ENCODE measurements around the gene TRIM37. TPM values are rescaled to one million over a fixed set of nuclear protein-coding genes. Genes with fewer than 3 reads are reported as not detected.

TRIM37 gene
- total RNA-seq, 1 experiment from 2014 or later, result 34.1 TPM

DNA sequence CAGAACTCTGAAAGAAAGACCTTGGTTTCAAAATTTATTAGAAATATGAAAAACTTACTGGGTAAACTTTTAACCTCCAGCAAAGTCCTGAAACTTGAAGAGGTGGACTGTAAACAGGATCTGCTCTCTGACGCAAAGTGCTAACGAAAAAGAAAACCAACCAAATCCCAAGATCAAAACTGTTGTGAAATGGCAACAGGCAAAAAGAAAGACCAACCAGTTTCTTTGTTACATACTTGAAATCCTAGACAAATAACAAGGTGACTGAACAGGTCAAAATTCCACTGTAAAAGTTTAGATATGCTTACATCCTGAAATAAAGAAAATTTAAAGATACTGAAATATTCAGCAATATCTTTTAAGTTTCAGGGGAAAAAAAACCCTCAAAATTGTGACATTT is 44.2 kb downstream of the TRIM37 start:
- DNase-seq (ENCODE audit: low spot score), result no peak
- in situ Hi-C loops (cut with HindIII; ENCODE audit: low sequenced_read_pairs), result no loop called here

DNA sequence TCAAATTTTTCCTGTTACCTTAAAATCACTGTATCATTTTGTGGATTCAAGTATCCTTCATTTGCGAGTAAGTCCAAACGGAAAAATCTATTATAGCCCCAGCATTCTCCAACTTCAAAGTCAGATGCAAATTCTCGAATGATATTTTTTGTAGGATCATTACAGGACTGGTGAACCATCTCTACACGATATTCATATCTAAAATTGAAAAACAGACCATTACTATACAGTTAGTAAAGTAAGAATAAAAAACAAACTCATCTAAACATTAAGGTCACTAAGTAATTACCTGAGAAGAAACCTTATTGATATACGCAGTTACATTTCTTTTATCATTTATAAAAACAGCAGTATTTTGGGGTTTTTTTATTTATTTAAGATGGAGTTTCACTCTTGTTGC is 49.8 kb downstream of the TRIM37 start:
- in situ Hi-C loops (cut with HindIII; ENCODE audit: low sequenced_read_pairs), result no loop called here
- DNase-seq (ENCODE audit: low spot score), result no peak

DNA sequence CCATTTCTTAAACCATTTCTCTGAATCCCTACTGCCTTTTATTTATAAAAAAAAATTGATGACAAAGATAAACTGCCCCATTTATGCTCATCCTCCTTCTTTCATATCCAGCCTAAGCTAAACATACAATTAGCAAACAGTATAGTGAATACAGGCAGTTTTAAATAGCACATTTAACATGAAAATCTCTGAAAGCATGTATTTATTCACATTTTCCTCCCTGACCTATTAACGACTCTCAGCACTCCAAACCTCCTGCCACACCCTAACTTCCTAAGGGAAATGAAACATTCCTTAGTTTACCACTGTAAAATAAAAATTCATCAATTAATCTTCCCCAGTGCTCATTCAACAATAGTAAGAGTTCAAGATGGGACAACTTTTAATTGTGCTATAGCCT is 56.9 kb downstream of the TRIM37 start:
- in situ Hi-C loops (cut with HindIII; ENCODE audit: low sequenced_read_pairs), result no loop called here
- no peak for DNase-seq (ENCODE audit: low spot score)

DNA sequence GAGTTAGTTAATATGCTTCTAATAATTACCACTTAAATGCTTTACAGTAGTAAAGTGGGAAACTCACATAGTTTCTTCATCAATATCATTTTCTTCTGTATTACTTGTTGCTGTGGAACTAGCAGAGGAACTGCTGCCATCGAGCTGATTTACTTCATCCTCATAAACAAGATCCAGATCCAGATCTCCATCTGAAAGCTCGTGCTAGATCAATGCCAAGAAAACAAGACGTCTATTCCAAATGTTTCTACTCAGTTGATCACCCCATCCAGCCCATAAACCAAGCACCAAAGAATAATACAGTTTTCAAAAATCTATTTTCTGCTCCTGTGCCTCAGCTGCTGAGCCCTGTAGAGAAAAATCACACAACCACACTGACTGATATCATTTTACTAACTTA is 59.1 kb downstream of the TRIM37 start:
- in situ Hi-C loops (cut with HindIII; ENCODE audit: low sequenced_read_pairs), result no loop called here
- DNase-seq (ENCODE audit: low spot score), result no peak

DNA sequence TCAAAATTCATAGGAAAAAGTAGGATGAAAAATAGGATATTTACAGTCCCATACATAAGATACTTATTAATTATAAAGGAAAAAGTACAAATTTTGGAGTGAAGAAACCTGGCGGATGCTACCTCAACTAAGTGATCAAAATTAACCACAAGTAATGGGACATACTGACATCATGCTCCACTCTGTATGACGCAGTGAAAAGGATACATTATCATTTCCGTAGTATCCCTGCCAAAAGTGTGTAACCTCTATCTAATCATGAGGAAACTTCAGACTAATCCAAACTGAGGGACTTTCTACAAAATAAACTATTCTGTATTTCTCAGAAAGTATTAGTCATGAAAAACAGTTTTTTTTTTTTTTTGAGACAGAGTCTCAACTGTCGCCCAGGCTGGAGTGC is 60.5 kb downstream of the TRIM37 start:
- DNase-seq (ENCODE audit: low spot score), result no peak
- in situ Hi-C loops (cut with HindIII; ENCODE audit: low sequenced_read_pairs), result no loop called here

DNA sequence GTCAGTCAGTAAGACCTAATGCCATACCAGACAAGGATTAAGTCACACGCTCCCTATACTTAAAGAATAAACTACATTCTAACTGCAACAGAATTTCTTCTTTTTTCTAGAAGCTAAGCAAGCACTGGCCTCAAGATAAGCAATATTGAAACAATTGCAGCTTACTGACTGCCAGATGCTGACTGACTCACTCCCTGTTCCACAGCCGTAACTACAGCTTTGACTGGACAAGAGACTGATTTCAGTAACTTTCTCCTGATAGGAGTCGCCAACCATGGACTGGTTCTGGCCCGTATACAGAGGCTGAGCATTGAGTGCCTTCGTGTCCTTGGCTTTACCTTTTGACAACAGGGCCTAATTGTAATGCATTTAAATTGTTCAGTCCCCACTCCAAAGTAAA is 67.9 kb downstream of the TRIM37 start:
- no peak for DNase-seq (ENCODE audit: low spot score)
- in situ Hi-C loops (cut with HindIII; ENCODE audit: low sequenced_read_pairs), result no loop called here

DNA sequence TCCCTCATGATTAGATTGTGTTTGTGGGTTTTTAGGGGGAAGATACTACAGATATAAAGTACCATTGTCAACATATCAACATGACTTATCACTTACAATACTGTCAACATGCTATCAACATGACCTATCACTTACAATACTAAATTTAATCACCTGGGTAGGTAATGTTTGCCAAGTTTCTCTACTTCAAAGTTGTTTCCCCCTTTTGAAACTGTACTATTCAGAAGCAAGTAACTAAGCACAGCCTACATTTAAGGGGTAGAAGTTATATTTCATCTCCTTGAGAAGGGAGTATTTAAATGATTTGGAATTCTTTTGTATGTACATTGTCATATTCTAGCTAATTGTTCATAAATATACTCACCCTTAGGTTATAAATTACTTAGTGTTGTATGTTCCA is 68.7 kb downstream of the TRIM37 start:
- in situ Hi-C loops (cut with HindIII; ENCODE audit: low sequenced_read_pairs), result no loop called here
- no peak for DNase-seq (ENCODE audit: low spot score)

DNA sequence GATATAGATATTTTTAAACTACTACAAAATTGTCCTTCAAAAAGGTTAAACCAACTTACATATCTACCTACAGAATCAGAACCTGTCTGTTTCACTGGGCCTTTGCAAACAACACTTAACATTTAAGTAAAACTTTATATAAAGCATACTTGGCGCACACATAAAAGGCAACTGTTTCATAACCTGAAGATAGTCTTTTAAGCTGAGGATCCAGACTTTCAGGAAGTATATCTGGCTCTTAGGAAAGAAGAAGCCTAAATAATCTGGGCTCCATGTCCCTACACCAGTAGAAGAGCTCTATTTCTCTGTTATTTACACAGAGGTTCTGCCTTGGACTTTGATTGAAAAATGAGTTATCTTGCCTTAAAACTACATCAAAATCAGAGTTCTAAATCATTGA is 75.9 kb downstream of the TRIM37 start:
- in situ Hi-C loops (cut with HindIII; ENCODE audit: low sequenced_read_pairs), result no loop called here
- no peak for DNase-seq (ENCODE audit: low spot score)

DNA sequence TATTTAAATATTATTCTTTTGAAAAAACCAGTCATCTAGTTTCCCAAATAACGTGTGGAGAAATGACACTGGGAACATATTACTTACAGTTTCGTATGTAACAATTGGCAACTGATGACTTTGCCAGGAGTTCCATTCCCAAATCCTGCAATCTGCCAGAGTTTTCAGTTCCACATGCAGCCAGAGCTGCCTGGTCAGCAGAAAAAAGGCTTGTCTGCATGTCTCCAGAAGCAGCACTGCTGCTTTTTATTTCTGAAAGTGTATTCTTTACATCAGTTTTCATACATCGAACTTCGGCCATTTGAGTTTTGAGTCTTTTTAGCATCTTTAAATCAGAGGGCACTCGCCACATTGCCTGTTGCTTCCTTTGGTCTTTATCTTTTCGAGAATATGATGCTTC is 78.4 kb downstream of the TRIM37 start:
- DNase-seq (ENCODE audit: low spot score), result no peak
- in situ Hi-C loops (cut with HindIII; ENCODE audit: low sequenced_read_pairs), result no loop called here

DNA sequence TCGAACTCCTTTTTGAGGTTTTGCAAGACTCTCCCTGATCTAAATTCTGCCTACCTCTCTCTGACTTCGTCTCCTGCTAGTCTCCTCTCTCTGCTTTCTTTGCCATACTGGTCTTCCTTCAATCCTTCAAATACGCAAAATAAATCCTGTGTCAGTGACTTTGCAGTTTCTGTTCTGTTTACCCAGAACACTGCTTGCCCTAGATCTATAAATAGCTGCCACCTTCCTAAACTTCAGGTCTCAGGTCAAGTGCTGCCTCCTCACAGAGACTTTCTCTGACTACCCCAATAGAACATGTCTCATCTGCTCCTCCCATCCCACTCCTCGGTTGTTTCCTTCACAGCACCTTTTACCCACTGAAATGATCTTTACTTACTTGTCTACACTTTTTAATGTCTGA is 78.9 kb downstream of the TRIM37 start:
- no peak for DNase-seq (ENCODE audit: low spot score)
- in situ Hi-C loops (cut with HindIII; ENCODE audit: low sequenced_read_pairs), result no loop called here

DNA sequence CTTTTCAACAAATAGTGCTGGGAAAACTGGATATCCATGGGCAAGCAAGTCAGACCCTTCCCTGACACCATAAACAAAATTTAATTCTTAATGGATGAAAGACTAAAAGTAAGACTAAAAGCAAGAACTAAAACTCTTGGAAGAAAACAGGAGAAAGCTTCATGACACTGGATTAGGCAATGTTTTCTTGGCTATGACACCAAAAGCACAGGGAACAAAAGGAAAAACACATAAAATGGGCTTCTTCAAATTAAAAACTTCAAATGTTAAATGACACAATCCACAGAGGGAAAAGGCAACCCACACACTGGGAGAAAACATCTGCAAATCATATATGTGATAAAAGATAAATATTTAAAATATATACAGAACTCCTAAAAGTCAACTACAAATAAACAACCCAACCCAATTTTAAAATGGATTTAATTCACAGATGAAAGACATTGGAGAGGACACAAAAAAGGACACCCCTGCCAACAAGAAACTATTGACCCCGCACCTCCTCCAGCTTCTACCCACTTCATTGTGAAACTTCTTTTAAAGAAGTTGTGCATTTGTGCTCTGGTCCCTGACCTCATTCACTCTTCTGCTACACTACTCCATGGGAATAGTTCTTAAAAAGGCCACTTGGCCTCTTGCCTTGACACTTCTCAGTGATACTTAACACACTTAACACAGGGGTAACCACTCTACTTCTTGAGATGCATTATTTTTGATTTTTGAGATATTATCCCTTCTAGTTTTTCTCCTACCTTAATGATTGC is 80.3 kb downstream of the TRIM37 start:
- in situ Hi-C loops (cut with HindIII; ENCODE audit: low sequenced_read_pairs), result no loop called here

DNA sequence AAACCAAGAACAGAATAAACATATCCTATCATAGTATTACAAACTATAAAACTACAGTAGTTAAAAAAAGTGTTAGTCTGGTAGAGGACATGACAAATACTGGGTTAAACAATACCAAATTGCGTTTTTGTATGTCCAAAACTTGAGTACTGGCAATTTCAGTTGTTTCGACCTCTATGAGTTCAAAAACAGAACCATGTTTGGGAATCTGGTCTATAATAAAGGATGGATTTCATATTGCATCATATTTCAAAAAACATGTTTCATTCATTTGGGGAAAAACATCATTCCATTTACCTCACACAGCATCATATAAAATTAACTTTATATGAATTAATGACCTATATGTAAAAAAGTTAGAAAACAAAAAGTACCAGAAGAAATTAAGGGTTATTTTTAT is 81.8 kb downstream of the TRIM37 start:
- in situ Hi-C loops (cut with HindIII; ENCODE audit: low sequenced_read_pairs), result no loop called here
- no peak for DNase-seq (ENCODE audit: low spot score)

More for the DNA sequence above, 80.3 kb downstream of the TRIM37 start:
- no peak for DNase-seq (ENCODE audit: low spot score)

DNA sequence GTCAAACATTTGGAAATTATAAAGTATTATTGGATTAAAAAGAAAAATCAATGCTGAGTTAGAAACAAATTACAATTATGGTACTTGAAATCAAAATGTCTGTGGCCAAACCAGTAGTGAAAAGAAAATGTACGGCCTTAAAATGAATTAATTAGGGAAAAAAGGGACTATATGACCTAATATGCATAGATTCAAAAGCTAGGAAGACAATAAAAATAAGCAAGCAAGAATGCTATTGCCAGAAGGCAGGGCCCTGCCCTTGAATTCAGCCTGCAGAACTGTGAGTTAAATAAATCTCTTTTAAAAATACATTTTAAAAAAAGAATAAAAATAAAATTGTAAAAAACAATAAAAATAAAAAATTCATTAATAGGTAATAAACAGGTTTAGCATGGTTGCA is 88.7 kb downstream of the TRIM37 start:
- in situ Hi-C loops (cut with HindIII; ENCODE audit: low sequenced_read_pairs), result no loop called here

DNA sequence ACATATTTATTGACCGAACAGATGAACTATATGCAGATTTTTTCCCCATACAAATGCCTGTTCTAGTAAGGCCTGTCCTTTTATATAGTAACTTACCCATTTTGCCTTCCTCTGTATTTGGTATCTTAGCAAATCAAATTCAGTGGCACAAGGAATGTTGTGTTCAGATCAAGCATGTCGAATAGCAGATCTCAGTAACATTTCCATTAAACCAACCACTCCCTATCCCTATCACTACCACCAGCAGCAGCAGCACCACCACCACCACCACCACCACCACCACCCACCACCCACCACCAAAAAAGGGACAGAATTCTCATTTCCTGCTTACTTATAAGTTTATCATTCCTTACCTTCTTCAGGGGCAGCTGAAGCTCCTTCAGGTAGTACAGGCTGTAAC is 94.7 kb downstream of the TRIM37 start:
- in situ Hi-C loops (cut with HindIII; ENCODE audit: low sequenced_read_pairs), result no loop called here
- no peak for DNase-seq (ENCODE audit: low spot score)

More for the DNA sequence above, 88.7 kb downstream of the TRIM37 start:
- DNase-seq (ENCODE audit: low spot score), result no peak

DNA sequence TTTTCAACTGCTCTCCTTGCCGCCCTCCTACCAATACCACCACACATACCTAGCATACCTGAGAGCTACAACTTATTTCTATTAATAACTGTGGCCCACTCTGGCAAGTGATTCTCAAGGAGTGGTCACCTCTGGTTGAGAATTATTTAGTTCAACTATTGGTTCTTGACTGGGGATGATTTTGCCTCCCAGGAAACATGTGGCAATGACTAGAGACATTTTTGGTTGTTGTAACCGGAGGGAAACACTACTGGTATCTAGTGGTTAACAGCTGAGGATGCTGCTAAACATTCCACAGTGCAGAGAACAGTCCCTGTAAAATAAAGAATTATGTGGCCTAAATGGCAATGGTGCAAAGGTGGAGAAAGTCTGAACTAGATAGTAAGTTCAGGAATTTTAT is 96.7 kb downstream of the TRIM37 start:
- in situ Hi-C loops (cut with HindIII; ENCODE audit: low sequenced_read_pairs), result no loop called here
- no peak for DNase-seq (ENCODE audit: low spot score)

DNA sequence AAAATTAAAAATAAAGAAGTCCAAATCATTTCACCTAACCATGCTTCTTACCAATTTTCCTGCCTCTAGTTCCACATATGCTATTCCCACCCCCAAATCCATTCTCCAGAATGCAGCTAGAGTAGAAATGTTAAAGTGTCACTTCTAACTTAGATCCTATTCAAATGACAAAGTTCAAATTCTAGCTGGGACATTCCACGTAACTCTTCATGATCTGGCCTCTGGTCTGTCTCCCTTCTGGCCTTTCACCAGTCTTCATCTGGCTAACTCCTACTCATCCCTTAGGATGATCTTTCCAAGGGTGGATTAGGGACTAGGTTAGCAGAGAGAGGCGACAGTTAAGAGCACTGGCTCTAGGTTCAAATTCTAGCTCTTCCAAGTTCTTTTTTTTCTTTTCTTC is 97.9 kb downstream of the TRIM37 start:
- no peak for DNase-seq (ENCODE audit: low spot score)
- in situ Hi-C loops (cut with HindIII; ENCODE audit: low sequenced_read_pairs), result no loop called here

DNA sequence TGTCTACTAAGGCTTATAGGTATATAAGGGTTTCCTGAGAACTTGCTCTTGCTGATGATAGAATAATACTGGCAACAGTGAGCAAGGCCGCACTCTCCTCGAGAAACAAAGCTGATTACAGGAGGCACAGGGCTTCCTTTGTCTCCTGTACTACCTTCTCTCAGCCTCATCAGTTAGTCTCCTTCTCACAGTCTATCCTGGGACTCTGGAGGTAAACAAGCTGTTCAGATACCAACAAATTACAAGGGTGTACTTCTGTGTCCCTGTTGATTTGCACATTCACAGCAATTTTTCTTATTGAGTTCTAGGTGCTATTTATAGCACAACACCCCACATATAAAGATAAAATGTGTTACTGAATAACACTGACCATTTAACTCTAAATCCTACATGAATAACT is 98.7 kb downstream of the TRIM37 start:
- in situ Hi-C loops (cut with HindIII; ENCODE audit: low sequenced_read_pairs), result no loop called here
- DNase-seq (ENCODE audit: low spot score), result no peak

DNA sequence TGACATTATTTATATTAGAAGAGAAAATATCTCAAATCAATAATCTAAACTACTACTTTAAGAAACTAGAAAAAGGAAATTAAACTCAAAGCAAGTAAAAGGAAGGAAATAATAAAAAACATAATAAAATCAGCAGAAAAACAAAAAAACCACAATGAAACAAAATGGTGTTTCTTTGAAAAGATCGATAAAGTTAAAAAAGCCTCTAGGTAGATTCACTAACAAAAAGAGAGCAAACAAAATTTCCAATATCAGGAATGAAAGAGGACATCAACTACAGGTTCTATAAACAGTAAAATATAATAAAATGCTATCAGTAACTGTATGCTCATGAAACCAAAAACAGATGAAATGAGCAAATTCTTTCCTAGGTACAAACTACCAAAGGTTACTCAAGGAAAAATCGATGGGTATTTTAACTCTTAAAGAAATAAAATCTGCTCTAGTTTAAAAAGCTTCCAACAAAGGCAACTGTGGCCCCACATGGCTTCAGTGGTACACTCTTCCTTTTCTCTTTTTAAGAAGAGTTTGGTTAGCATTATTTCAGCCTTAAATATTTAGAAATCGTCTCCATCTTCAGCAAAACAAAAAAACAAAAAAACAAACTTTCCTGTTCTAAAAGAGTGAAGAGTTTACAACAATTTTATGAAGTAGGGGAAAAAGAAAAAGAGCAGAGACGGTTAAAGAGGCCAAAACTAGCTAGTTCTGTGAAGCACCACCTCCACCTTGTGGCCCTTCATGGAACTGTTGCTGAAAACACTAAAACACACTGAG is 102.2 kb downstream of the TRIM37 start:
- in situ Hi-C loops (cut with HindIII; ENCODE audit: low sequenced_read_pairs), result no loop called here
- peak; percentile 74 for DNase-seq (ENCODE audit: low spot score)

DNA sequence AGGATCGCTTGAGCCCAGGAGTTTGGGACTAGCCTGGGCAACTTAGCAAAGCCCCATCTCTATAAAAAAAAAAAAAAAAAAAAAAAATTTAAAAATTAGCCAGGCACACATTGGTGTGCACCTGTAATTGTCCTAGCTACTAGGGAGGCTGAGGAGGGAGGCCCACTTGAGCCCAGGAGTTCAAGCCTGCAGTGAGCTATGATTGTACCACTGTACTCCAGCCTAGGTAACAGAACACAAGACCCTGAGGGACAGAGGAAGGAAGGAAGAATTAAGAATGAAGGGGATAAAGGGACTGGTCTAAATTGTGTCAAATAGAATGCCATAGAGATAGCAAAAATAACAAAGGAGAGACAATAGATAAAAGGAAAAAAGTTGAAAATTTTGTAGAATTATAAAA is 102.8 kb downstream of the TRIM37 start:
- DNase-seq (ENCODE audit: low spot score), result no peak
- in situ Hi-C loops (cut with HindIII; ENCODE audit: low sequenced_read_pairs), result no loop called here

DNA sequence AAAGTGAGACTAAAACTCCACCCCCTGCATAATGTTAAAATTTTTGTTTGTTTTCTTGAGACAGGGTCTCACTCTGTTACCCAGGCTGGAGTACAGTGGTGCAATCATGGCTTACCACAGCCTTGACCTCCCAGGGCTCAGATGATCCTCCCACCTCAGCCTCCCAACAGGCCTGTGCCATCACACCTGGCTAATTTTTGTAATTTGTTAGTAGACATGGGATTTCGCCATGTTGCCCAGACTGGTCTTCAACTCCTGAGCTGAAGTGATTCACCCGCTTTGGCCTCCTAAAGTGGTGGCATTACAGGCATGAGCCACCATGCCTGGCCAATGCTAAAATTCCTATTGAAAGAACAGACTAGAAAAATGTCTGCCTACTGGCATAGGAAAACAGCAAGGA is 103.8 kb downstream of the TRIM37 start:
- DNase-seq (ENCODE audit: low spot score), result no peak
- in situ Hi-C loops (cut with HindIII; ENCODE audit: low sequenced_read_pairs), result no loop called here

DNA sequence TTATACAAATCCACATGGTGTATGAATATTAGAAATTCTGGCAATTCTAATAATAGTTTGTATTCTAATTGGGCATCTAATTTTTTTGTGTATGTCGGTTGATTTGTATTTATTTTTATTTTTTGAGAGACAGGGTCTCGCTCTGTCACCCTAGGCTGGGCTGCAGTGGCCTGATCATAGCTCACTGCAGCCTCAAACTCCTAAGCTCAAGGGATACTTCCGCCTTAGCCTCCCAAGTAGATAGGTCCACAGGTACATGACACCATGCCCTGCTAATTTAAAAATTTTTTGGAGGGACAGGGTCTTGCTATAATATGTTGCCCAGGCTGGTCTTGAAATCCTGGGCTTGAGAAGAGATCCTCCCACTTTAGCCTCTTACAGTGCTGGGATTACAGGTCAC is 104.6 kb downstream of the TRIM37 start:
- in situ Hi-C loops (cut with HindIII; ENCODE audit: low sequenced_read_pairs), result no loop called here
- no peak for DNase-seq (ENCODE audit: low spot score)
